ENCODE results near the gene EPB41L5.

DNA sequence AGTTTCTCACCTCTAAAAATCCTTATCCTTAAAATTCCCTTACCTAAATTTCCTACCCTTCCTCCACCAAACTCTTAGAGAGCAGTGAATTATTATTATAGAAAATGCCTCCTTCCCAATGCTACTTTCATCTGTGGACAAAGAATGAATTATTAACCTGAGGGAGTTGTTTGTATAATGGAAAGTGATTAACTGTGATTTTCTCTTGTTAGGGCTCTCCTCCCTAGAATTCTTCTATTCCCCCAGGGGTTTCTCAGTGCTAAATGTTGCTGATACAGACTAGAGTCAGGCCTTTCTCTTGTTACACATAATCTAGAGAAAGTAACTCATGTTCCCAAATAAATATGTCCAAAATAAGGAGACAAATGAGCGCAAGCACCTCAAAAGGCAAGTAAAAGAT, 23.3 kb downstream of the EPB41L5 start:
- TF ChIP-seq FOXM1 (IDR thresholded peaks at IDR 0.05; ENCODE audit: borderline replicate concordance), result no peak
- TF ChIP-seq SUZ12 (IDR thresholded peaks at IDR 0.05), result no peak

Data from HEK293T (cell line).